Sciatic nerve (tissue), 2 donors: ENCODE measurements around the gene RANBP17. TPM values are rescaled to one million over a fixed set of nuclear protein-coding genes. Genes with fewer than 3 reads are reported as not detected.
"Not testable (repeated sequence)": the region's sequence is repeated elsewhere in the genome, so short reads cannot be mapped to it uniquely, and the experiment has no call there.

Experiments
- ATAC-seq: fragments of 200-7000 bp; cut with Tn5 transposase; one replicate; pipeline ENCODE4 v1.9.1; 2020; ENCODE audit warnings: mild to moderate bottlenecking, moderate library complexity
- DNase-seq: peaks from one replicate; pipeline ENCODE4 v3.0.0-alpha.2; 2020; ENCODE audit warnings: low spot score
- intact Hi-C: fragments of 100-400 bp; cut with DNase I; formaldehyde crosslinking; loops from one replicate; pipeline ENCODE4 v1.14.2; 2022
- total RNA-seq: library from RNA; stranded (reverse); fragmentation: NEBNext Ultra II Directional; extraction: Animal tissue kit (Norgen Biotek cat#: 25700); gene quantifications from one replicate; pipeline ENCODE4 v1.2.1, GENCODE V29; 2021
- donor health status: DM: no; HTN: no; CAD: no.
- donor health status: DM: no; HTN: no; CAD: no.

Gene RANBP17
- total RNA-seq, 1 donor from 2014 or later, result 14.8 TPM

DNA sequence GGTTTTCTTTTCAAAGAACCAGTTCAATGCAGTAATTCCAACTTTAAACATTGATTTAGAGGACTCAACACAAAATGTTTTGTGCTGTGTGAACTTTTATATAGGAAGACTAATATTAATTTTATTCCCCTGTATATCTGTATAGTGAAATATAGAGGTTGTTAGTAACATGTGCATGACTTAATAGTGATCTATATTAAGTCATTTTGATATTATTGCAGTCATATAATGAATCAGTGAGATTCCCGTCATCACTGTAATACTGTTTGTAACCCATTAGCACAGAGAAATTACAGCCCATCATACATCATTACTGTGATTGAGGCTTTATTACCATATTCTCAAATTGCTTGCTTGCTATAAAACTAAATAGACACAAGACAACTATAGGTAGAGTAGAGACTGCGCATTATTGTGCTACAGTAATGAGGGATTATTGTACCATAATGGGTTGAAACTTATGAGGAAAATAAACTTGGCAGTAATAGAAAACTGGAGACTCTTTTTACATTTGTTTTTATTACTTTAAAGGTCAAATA, 170.7 kb downstream of the RANBP17 start:
- intact Hi-C loops, result no loop called here
- DNase-seq (no peak), ATAC-seq (no peak)

DNA sequence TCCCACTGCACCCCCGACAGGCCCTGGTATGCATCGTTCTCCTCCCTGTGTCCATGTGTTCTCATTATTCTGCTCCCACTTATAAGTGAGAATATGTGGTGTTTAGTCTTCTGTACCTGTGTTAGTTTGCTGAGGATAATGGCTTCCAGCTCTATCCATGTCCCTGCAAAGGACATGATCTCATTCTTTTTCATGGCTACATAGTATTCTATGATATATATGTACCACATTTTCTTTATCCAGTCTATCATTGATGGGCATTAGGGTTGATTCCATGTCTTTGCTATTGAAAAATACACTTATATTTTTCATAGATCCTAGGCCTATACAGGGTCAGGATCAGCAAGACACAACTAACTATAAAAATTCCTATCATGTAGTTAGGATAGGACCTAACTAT, 180.1 kb downstream of the RANBP17 start:
- intact Hi-C loops, DNase-seq, ATAC-seq: not testable (repeated sequence)

GRCh38 chr5:171050916-171051315, 189.1 kb downstream of the RANBP17 start:
- DNase-seq (no peak), ATAC-seq (no peak)
- intact Hi-C loops, result no loop called here

DNA sequence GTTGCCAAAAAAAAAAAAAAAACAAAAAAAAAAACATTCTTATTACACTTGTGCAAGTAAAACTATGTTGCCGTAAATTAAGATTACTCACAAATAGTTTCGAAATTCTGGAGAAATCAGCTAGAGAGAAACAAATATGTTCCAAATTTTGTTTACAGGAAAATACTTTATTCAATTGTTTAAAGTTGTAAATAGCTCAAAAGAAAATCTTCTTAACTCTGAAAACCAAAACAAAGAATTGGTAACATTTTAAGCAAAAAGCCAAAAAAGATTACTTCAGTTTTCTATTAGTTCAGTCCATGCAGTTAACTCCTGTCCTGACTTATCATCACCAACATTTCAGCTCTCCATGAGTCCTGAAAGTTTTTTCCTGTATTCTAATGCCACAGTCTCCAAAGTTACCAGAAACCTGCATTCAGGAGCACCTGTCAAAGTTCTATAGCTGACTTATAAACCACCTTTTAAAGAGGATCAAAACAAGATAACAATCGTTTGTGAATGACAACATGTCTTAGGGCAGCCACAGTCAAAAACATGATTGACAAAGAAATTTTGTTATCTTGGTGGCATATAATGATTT, 194.1 kb downstream of the RANBP17 start:
- DNase-seq (no peak), ATAC-seq (no peak)
- intact Hi-C loops, result no loop called here

DNA sequence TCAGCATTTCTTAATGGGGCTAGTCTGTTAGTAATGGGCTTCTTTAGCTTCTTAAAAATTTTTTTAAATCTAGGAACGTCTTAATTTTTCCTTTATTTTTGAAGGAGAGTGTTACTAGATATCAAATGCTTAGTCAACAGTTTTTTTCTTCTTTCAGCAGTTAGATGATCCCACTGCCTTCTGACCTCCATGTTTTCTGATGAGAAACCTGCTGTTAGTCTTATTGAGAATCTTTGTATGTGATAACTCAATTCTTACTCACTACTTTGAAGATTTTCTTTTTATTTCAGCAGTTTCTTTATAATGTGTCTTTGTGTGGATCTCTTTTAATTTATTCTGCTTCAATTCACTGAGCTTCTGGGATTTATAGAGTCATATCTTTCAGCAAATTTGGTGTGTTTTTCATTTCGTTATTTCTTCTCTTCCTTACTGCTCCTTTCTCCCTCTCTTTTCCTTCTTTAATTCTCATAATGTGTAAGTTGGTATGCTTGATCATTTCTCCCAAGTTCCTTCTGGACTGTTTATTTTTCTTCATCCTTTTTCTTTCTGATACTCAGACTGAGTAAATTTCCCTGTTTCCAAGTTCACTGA, 205.8 kb downstream of the RANBP17 start:
- intact Hi-C loops, result no loop called here
- no peak for DNase-seq
- ATAC-seq, result no peak

GRCh38 chr5:171074747-171075146, 212.9 kb downstream of the RANBP17 start:
- DNase-seq (no peak), ATAC-seq (no peak)
- intact Hi-C loops, result no loop called here

GRCh38 chr5:171080186-171080938, 218.5 kb downstream of the RANBP17 start:
- intact Hi-C loops, result no loop called here
- ATAC-seq (no peak), DNase-seq (no peak)

DNA sequence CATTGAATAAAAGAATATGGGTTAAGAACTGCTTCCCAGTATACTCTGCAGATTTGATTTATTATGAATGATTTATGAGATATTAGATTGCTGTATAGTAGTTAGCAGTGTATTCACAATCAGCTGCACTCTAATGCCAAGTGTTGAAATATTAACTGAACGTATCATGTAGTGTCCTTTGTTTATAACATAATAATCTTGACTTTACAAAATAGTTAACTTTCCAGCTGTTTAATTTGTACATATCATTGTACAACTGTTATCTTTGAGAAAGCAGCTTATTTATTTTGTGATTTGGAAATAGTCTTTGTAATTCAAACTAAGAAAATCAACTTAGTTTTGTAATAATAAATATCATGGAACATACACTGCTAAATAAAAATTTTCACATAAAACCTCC, 219.5 kb downstream of the RANBP17 start:
- ATAC-seq (no peak), DNase-seq (no peak)
- intact Hi-C loops, result no loop called here

DNA sequence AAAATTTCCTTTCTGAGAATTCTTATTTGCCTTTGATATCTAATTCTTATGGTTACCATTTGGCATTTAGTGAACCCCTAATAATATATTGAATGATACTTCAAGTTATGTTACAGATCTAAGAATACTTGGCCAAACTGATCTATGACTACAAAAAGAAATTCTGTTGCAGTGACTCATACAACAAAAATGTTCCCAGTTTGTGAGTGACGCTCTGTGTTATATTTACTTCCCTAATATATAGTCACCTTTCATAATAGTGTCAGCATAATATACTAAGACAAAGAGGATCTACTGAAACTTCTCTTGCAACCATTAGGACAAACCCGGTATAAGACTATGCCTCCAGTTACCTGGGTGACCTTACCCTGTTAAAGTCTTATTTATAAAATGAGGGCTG, 230.4 kb downstream of the RANBP17 start:
- DNase-seq, result no peak
- intact Hi-C loops, result no loop called here
- ATAC-seq, result no peak

DNA sequence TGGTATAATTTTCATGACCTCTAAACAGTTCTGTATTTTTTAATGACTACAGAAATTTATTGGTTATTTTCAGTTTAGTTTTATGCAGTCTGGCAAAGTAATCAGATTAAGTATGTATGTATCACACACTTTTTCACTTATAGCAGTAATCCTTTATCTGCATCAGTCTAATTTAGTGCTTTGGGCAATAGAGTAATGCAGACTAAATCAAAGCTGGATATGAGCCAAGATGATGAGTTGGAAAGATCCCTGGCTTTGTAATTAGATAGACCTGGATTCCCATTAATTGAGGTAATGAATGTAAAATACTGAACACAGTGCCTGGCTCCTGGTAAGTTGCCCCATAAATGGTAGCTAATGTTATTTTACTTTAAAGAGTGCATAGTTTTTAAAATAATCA, 231.8 kb downstream of the RANBP17 start:
- ATAC-seq (no peak), DNase-seq (no peak)
- intact Hi-C loops, result no loop called here

DNA sequence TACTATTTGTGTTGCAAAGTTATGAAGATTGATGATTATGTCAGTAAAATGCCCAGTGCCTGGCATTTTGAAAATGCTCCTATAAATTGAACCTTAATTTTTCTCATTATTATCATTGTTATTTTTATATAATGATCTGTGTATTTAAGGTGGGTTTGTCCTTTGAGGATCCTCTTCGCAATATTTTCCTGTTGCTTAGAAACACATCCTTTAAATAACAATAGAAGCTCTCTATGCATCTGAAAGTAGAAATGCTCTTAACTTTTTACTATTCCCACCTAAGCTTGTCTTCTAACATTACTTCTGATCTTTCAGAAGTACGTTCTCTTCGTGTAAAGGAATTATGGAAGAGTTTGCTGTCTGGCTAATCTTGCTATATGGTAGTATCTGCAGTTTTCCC, 232.5 kb downstream of the RANBP17 start:
- intact Hi-C loops, result no loop called here
- ATAC-seq (no peak), DNase-seq (no peak)

DNA sequence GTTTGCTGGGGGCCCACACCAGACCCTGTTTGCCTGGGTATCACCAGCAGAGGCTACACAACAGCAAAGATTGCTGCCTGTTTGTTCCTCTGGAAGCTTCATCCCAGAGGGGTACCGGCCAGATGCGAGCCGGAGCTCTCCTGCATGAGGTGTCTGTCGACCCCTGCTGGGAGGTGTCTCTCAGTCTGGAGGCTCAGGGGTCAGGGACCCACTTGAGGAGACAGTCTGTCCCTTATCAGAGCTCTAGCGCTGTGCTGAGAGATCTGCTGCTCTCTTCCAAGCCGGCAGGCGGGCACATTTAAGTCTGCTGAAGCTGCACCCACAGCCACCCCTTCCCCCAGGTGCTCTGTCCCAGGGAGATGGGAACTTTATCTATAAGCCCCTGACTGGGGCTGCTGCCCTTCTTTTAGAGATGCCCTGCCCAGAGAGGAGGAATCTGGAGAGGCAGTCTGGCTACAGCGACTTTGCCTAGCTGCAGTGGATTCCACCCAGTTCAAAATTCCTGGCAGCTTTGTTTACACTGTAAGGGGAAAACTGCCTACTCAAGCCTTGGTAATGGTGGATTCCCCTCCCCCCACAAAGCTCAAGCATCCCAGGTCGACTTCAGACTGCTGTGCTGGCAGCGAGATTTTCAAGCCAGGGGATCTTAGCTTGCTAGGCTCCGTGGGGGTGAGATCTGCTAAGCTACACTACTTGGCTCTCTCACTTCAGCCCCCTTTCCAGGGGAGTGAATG, 241.2 kb downstream of the RANBP17 start:
- intact Hi-C loops, result no loop called here
- DNase-seq (no peak), ATAC-seq (no peak)

GRCh38 chr5:171107669-171108068, 245.9 kb downstream of the RANBP17 start:
- DNase-seq, result no peak
- ATAC-seq, result no peak
- intact Hi-C loops, result no loop called here

DNA sequence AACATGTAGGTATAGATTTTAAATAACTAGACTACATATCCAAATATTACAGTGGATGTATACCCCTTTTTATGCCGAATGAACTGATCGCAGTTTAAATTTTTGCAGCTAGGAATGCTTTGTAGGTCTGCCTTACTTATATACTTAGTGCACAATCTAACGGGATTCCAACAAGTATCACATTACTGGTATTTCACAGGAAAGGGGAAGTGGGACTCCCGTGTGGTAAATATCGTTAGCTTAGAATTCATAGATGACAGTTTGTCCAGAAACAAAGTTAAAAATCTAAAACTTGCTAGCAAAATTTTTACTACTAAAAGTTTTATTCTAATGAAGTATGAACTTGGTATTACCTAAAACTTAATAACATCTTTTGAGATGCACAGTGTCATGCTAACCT, 253.7 kb downstream of the RANBP17 start:
- intact Hi-C loops, result no loop called here
- ATAC-seq (no peak), DNase-seq (no peak)

DNA sequence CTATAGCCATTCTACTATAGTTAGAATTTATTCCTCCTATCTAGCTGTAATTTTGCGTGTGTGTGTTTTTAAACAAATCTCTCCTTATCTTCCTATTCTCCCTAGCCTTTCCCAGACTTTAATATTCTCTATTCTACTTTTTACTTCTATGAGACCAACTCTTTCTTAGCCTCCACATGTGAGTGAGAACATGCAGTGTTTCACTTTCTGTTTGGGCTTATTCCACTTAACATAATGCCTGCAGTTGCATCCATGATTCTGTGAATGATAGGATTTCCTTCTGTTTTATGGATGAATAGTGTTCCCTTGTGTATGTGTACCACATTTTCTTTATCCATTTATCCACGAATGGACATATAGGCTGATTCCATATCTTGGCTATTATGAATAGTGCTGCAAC, 254.9 kb downstream of the RANBP17 start:
- intact Hi-C loops, result no loop called here
- ATAC-seq (no peak), DNase-seq (no peak)

- ATAC-seq, result no peak
- DNase-seq, result no peak
- intact Hi-C loops, result no loop called here
Measured at GRCh38 chr5:171120986-171121622, 259.3 kb downstream of the RANBP17 start.

- ATAC-seq (no peak), DNase-seq (no peak)
- intact Hi-C loops, result no loop called here
Measured at GRCh38 chr5:171121638-171122037, 259.8 kb downstream of the RANBP17 start.

DNA sequence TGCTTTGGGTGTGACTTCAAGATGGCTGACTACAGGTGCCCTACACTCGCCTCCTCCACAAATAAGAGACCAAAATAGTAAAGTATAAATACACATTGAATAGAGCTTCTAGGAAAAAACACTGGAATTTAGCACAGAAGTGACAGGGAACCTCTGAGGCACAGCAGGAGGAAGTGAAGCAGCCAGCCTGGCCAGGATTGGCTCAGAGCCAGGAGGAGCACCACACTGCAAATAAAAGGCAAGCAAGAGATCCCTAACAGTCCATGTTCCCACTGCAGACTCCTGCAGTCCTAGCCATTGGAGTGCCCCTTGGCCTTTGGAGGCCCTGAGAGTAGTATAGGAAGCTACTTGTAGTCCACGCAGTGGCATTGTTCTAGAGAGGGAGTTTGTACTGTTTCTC, 260.6 kb downstream of the RANBP17 start:
- DNase-seq (no peak), ATAC-seq (no peak)
- intact Hi-C loops, result no loop called here

GRCh38 chr5:171123417-171123816, 261.6 kb downstream of the RANBP17 start:
- intact Hi-C loops, result no loop called here
- DNase-seq, result no peak
- ATAC-seq, result no peak
